K562 (cell line): Measurements from ENCODE around the gene PQBP1. TPM values are rescaled to one million over a fixed set of nuclear protein-coding genes. Genes with fewer than 3 reads are reported as not detected.

Experiments used
- BRCA1 ChIP-seq, 2 experiments: fragments of 450-650 bp in 1 of 2; sonication (generic) in 1 of 2; formaldehyde crosslinking in 1 of 2; IDR thresholded peaks; 2 replicates each; pipeline versions ENCODE4 v1.5.0 to v1.6.1; 2017 to 2020; ENCODE audit warnings: mild to moderate bottlenecking in 1 of 2, missing genetic modification reagents in 1 of 2
- ELF1 ChIP-seq: fragments of 200-800 bp; sonication (Bioruptor generic); IDR thresholded peaks from 2 replicates; pipeline ENCODE4 v1.6.1; 2016; ENCODE audit warnings: missing genetic modification characterization, missing compliant biosample characterization
- ELK1 ChIP-seq: sonication (generic); formaldehyde crosslinking; IDR thresholded peaks from 2 replicates; pipeline ENCODE4 v1.8.1; 2022; ENCODE audit warnings: missing genetic modification reagents
- EWSR1 ChIP-seq: fragments of 450-650 bp; IDR thresholded peaks from 2 replicates; pipeline ENCODE4 v1.6.1; 2018; ENCODE audit warnings: borderline replicate concordance, mild to moderate bottlenecking, low read depth, moderate library complexity; ENCODE audit not compliant: partially characterized antibody
- HNRNPK ChIP-seq: fragments of 200-400 bp; formaldehyde crosslinking; IDR thresholded peaks from one replicate; pipeline ENCODE4 v1.6.1; 2018; ENCODE audit warnings: mild to moderate bottlenecking, low read depth, low read length; ENCODE audit not compliant: poor library complexity, severe bottlenecking
- LCOR ChIP-seq: sonication (generic); formaldehyde crosslinking; IDR thresholded peaks from 2 replicates; pipeline ENCODE4 v1.8.0; 2022; ENCODE audit warnings: mild to moderate bottlenecking, missing genetic modification reagents
- PML ChIP-seq: IDR thresholded peaks from 2 replicates; pipeline ENCODE4 v1.6.1; 2012; ENCODE audit warnings: low read length, inconsistent platforms
- RBFOX2 ChIP-seq: fragments of 200-400 bp; formaldehyde crosslinking; IDR thresholded peaks from 2 replicates; pipeline ENCODE4 v1.6.1; 2017; ENCODE audit warnings: low read depth, mild to moderate bottlenecking, low read length, moderate library complexity
- SOX6 ChIP-seq: fragments of 450-650 bp; IDR thresholded peaks from 2 replicates; pipeline ENCODE4 v1.6.1; 2014; ENCODE audit warnings: mild to moderate bottlenecking
- TAF9B ChIP-seq: fragments of 450-650 bp; IDR thresholded peaks from 2 replicates; pipeline ENCODE4 v1.6.1; 2018; ENCODE audit warnings: mild to moderate bottlenecking; ENCODE audit not compliant: partially characterized antibody
- THAP12 ChIP-seq: fragments of 250-450 bp; sonication (Bioruptor Pico); IDR thresholded peaks from 2 replicates; pipeline ENCODE4 v1.9.0; 2021; ENCODE audit warnings: mild to moderate bottlenecking, inconsistent platforms
- XRCC3 ChIP-seq: fragments of 450-650 bp; IDR thresholded peaks from 2 replicates; pipeline ENCODE4 v1.6.1; 2017; ENCODE audit warnings: mild to moderate bottlenecking, moderate library complexity
- ZFP1 ChIP-seq: fragments of 450-650 bp; formaldehyde crosslinking; IDR thresholded peaks from 2 replicates; pipeline ENCODE4 v1.4.0; 2020; ENCODE audit warnings: mild to moderate bottlenecking, mixed read lengths
- ZFX ChIP-seq: sonication (generic); formaldehyde crosslinking; IDR thresholded peaks from 2 replicates; pipeline ENCODE4 v1.8.0; 2022; ENCODE audit warnings: mild to moderate bottlenecking, missing genetic modification reagents, moderate library complexity
- ZNF143 ChIP-seq: sonication (generic); formaldehyde crosslinking; IDR thresholded peaks from 2 replicates; pipeline ENCODE4 v1.9.0; 2022; ENCODE audit warnings: mild to moderate bottlenecking, missing genetic modification reagents
- ZNF316 ChIP-seq: fragments of 450-650 bp; IDR thresholded peaks from 2 replicates; pipeline ENCODE4 v1.6.1; 2016
- ZNF766 ChIP-seq: fragments of 200-800 bp; sonication (Bioruptor generic); conservative IDR thresholded peaks from 2 replicates; pipeline ENCODE4 v1.6.1; 2016; ENCODE audit warnings: missing genetic modification characterization, missing compliant biosample characterization
- ZNF77 ChIP-seq: fragments of 250-450 bp; sonication (Bioruptor Pico); IDR thresholded peaks from 2 replicates; pipeline ENCODE4 v1.5.0; 2020
- polyA plus RNA-seq, 8 experiments: library from polyadenylated mRNA; depleted of rRNA in 4 of 8; stranded (reverse) in 5 of 8; unstranded in 3 of 8; fragments of >200 nt; fragmentation: Nextera tagmentation in 2 of 8; fragmentation: Illumina TruSeq in 1 of 8; extraction: Ambion mirVana in 2 of 8; extraction: Trizol in 1 of 8; gene quantifications; 2 replicates each; pipeline versions ENCODE4 v1.2.1 to v1.2.3, GENCODE V29; 2011 to 2014; ENCODE audit warnings: inconsistent platforms in 1 of 8, missing spikeins in 1 of 8
- total RNA-seq, 7 experiments: library from RNA; depleted of rRNA in 6 of 7; stranded (reverse); fragments of >200 nt in 6 of 7; fragmentation: Illumina TruSeq in 2 of 7; extraction: Trizol in 2 of 7; gene quantifications; 2 replicates each; pipeline versions ENCODE4 v1.2.1 to v1.2.3, GENCODE V29; 2011 to 2021; ENCODE audit warnings: low replicate concordance in 1 of 7
- TF ChIP-seq, protein P1 (sequence below): sonication (generic); formaldehyde crosslinking; IDR thresholded peaks from 2 replicates; pipeline ENCODE4 v1.8.1; 2023; ENCODE audit warnings: mild to moderate bottlenecking, missing genetic modification reagents
- TF ChIP-seq, protein P2 (sequence below): sonication (generic); IDR thresholded peaks from 2 replicates; pipeline ENCODE4 v1.6.1; 2016
- TF ChIP-seq, protein P3 (sequence below), 3 experiments: IDR thresholded peaks in 2 of 3; conservative IDR thresholded peaks in 1 of 3; 2 replicates each; pipeline ENCODE4 v1.5.1; 2011 to 2012; ENCODE audit warnings: low read length in 3 of 3, mild to moderate bottlenecking in 3 of 3, control low read depth in 2 of 3, improper control_type of control experiment in 1 of 3, inconsistent platforms in 1 of 3, low read depth in 1 of 3, mixed read lengths in 1 of 3, moderate library complexity in 1 of 3; ENCODE audit not compliant: insufficient read depth in 2 of 3

PQBP1 gene
- total and polyA plus RNA-seq, 9 of the 15 experiments (the other 6 are each of a cell fraction or from before 2014, with no cell fraction given), result 41.3 to 262 (median 112) TPM

- TF ChIP-seq ZNF77 (no peak), ZFX (CRISPR knock-in tag) (peak; percentile 56), ZNF316 (no peak), ZFP1 (CRISPR knock-in tag) (no peak), BRCA1 (IDR thresholded peaks at IDR 0.05) (no peak), BRCA1 (CRISPR knock-in tag; IDR thresholded peaks at IDR 0.05) (no peak), THAP12 (CRISPR knock-in tag) (no peak), ELK1 (no peak), LCOR (peak; percentile 82), EWSR1 (no peak), TAF9B (no peak), RBFOX2 (peak; percentile 74), ELF1 (tag) (0 out of 2 replicates have a peak, but pooled peaks have one; percentile 16), SOX6 (no peak), XRCC3 (no peak), ZNF766 (CRISPR knock-in tag) (0 out of 2 replicates have a peak, but pooled peaks have one; percentile 29), PML (no peak), HNRNPK (no peak), ZNF143 (CRISPR knock-in tag) (no peak)
- TF ChIP-seq, protein P1, sequence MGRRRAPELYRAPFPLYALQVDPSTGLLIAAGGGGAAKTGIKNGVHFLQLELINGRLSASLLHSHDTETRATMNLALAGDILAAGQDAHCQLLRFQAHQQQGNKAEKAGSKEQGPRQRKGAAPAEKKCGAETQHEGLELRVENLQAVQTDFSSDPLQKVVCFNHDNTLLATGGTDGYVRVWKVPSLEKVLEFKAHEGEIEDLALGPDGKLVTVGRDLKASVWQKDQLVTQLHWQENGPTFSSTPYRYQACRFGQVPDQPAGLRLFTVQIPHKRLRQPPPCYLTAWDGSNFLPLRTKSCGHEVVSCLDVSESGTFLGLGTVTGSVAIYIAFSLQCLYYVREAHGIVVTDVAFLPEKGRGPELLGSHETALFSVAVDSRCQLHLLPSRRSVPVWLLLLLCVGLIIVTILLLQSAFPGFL (CRISPR knock-in tag), result 0 out of 2 replicates have a peak, but pooled peaks have one; percentile 12
- TF ChIP-seq, protein P2, sequence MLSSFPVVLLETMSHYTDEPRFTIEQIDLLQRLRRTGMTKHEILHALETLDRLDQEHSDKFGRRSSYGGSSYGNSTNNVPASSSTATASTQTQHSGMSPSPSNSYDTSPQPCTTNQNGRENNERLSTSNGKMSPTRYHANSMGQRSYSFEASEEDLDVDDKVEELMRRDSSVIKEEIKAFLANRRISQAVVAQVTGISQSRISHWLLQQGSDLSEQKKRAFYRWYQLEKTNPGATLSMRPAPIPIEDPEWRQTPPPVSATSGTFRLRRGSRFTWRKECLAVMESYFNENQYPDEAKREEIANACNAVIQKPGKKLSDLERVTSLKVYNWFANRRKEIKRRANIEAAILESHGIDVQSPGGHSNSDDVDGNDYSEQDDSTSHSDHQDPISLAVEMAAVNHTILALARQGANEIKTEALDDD, result no peak
- TF ChIP-seq, protein P3, sequence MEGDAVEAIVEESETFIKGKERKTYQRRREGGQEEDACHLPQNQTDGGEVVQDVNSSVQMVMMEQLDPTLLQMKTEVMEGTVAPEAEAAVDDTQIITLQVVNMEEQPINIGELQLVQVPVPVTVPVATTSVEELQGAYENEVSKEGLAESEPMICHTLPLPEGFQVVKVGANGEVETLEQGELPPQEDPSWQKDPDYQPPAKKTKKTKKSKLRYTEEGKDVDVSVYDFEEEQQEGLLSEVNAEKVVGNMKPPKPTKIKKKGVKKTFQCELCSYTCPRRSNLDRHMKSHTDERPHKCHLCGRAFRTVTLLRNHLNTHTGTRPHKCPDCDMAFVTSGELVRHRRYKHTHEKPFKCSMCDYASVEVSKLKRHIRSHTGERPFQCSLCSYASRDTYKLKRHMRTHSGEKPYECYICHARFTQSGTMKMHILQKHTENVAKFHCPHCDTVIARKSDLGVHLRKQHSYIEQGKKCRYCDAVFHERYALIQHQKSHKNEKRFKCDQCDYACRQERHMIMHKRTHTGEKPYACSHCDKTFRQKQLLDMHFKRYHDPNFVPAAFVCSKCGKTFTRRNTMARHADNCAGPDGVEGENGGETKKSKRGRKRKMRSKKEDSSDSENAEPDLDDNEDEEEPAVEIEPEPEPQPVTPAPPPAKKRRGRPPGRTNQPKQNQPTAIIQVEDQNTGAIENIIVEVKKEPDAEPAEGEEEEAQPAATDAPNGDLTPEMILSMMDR (IDR thresholded peaks at IDR 0.05 in 2 of 3, conservative IDR thresholded peaks at IDR 0.05 in 1 of 3; ENCODE audit: insufficient read depth in 2 of 3, low read depth in 1 of 3, low read length in 3 of 3), result peak; percentile 67 to 97 (median 88)
These were observed 6.1 kb upstream of the PQBP1 start (continued) for GRCh38 chrX:48891402-48892288.
